HUES6 (cell line): ENCODE measurements around the gene ST3GAL3.
A peak's percentile ranks its signal among the peaks of the same experiment; 100 is the strongest.

Experiments used
- H3K27ac ChIP-seq: 2 replicates; pipeline ENCODE4 v1.7.0; 2013; ENCODE audit warnings: low read depth, mild to moderate bottlenecking, low read length, inconsistent platforms
- H3K27me3 ChIP-seq: 2 replicates; pipeline ENCODE4 v1.6.1; 2013; ENCODE audit warnings: low read length; ENCODE audit not compliant: control insufficient read depth, insufficient read depth
- H3K36me3 ChIP-seq: 2 replicates; pipeline ENCODE4 v1.6.1; 2013; ENCODE audit warnings: low read length; ENCODE audit not compliant: control insufficient read depth, insufficient read depth
- H3K4me1 ChIP-seq: 2 replicates; pipeline ENCODE4 v1.6.1; 2013; ENCODE audit warnings: low read length; ENCODE audit not compliant: control insufficient read depth, insufficient read depth
- H3K4me3 ChIP-seq: 2 replicates; pipeline ENCODE4 v1.5.1; 2013; ENCODE audit warnings: low read depth, low read length
- H3K9ac ChIP-seq: one replicate; pipeline ENCODE4 v1.6.1; 2013; ENCODE audit warnings: mild to moderate bottlenecking, low read length
- H3K9me3 ChIP-seq: 2 replicates; pipeline ENCODE4 v1.6.1; 2013; ENCODE audit warnings: low read depth, low read length; ENCODE audit not compliant: control insufficient read depth, insufficient read depth

The ST3GAL3 gene

GRCh38 chr1:43930168-43930948 lies 223.0 kb downstream of the ST3GAL3 start:
- Histone ChIP-seq H3K27me3 (peaks cover 16% of the 10 kb centered on the region), H3K36me3 (0 out of 2 replicates have a peak, but pooled peaks cover 3% of the 10 kb centered on the region), H3K9ac (peak overlapping the region; percentile 64), H3K27ac (peak overlapping the region; percentile 61), H3K4me1 (peaks cover 47% of the 10 kb centered on the region), H3K9me3 (no peaks in the 10 kb centered on the region), H3K4me3 (no peak overlapping the region)

- H3K27me3 ChIP-seq, result peaks cover 22% of the 10 kb centered on the region
- H3K9me3 ChIP-seq, result no peaks in the 10 kb centered on the region
- H3K4me1 ChIP-seq, result peaks cover 52% of the 10 kb centered on the region
- no peak overlapping the region for H3K4me3 ChIP-seq
- H3K9ac ChIP-seq, result no peak overlapping the region
- H3K27ac ChIP-seq, result no peak overlapping the region
- H3K36me3 ChIP-seq, result 0 out of 2 replicates have a peak, but pooled peaks cover under 1% of the 10 kb centered on the region
Observed at GRCh38 chr1:43930949-43931275, 223.6 kb downstream of the ST3GAL3 start.

GRCh38 chr1:43931711-43932660 lies 224.7 kb downstream of the ST3GAL3 start:
- H3K9ac ChIP-seq, result no peak overlapping the region
- H3K4me3 ChIP-seq, result no peak overlapping the region
- no peak overlapping the region for H3K27ac ChIP-seq
- H3K36me3 ChIP-seq, result no peaks in the 10 kb centered on the region
- H3K9me3 ChIP-seq, result no peaks in the 10 kb centered on the region
- H3K4me1 ChIP-seq, result peaks cover 53% of the 10 kb centered on the region
- peaks cover 28% of the 10 kb centered on the region for H3K27me3 ChIP-seq

GRCh38 chr1:43932786-43933385 lies 225.6 kb downstream of the ST3GAL3 start:
- H3K9ac ChIP-seq, result peak overlapping the region; percentile 55

GRCh38 chr1:43933386-43934100 lies 226.2 kb downstream of the ST3GAL3 start, which contains the start of gene ARTN:
Gene ARTN, plus strand, starts transcription at chr1:43933801. Its CDS starts 1,856 bp downstream, at chr1:43935657.
- Histone ChIP-seq H3K9ac (peak within 1 kb of the TSS; percentile 55), H3K4me1 (peaks cover 55% of the 10 kb centered on the region)

More at GRCh38 chr1:43932786-43933385, 225.6 kb downstream of the ST3GAL3 start:
- no peaks in the 10 kb centered on the region for H3K36me3 ChIP-seq
- peak overlapping the region; percentile 71 for H3K4me3 ChIP-seq
- peaks cover 53% of the 10 kb centered on the region for H3K4me1 ChIP-seq
- no peak overlapping the region for H3K27ac ChIP-seq
- no peaks in the 10 kb centered on the region for H3K9me3 ChIP-seq
- H3K27me3 ChIP-seq, result peaks cover 28% of the 10 kb centered on the region

GRCh38 chr1:43934101-43934985 lies 227.0 kb downstream of the ST3GAL3 start:
- H3K9me3 ChIP-seq, result no peaks in the 10 kb centered on the region
- H3K4me1 ChIP-seq, result peaks cover 59% of the 10 kb centered on the region
- H3K36me3 ChIP-seq, result no peaks in the 10 kb centered on the region
- peaks cover 32% of the 10 kb centered on the region for H3K27me3 ChIP-seq
- H3K9ac ChIP-seq, result peak overlapping the region; percentile 26
- peak overlapping the region; percentile 71 for H3K4me3 ChIP-seq
- no peak overlapping the region for H3K27ac ChIP-seq

More at GRCh38 chr1:43933386-43934100, 226.2 kb downstream of the ST3GAL3 start, which contains the start of gene ARTN:
- H3K27ac ChIP-seq, result no peak within 1 kb of the TSS
- no peaks in the 10 kb centered on the region for H3K36me3 ChIP-seq
- H3K4me3 ChIP-seq, result peak within 1 kb of the TSS; percentile 71
- H3K27me3 ChIP-seq, result peaks cover 31% of the 10 kb centered on the region
- no peaks in the 10 kb centered on the region for H3K9me3 ChIP-seq

- H3K27ac ChIP-seq, result no peak overlapping the region
- H3K27me3 ChIP-seq, result peaks cover 32% of the 10 kb centered on the region
- H3K4me1 ChIP-seq, result peaks cover 53% of the 10 kb centered on the region
- H3K36me3 ChIP-seq, result no peaks in the 10 kb centered on the region
- H3K9me3 ChIP-seq, result no peaks in the 10 kb centered on the region
- no peak overlapping the region for H3K4me3 ChIP-seq
- H3K9ac ChIP-seq, result no peak overlapping the region
Observed at GRCh38 chr1:43934986-43935324, 227.6 kb downstream of the ST3GAL3 start.

- Histone ChIP-seq H3K9me3 (no peaks in the 10 kb centered on the region), H3K4me1 (peaks cover 44% of the 10 kb centered on the region), H3K4me3 (peak overlapping the region; percentile 57), H3K36me3 (no peaks in the 10 kb centered on the region), H3K27ac (no peak overlapping the region), H3K9ac (peak overlapping the region; percentile 1), H3K27me3 (peaks cover 32% of the 10 kb centered on the region)
Observed at GRCh38 chr1:43935711-43936427, 228.5 kb downstream of the ST3GAL3 start.

- no peak overlapping the region for H3K27ac ChIP-seq
- H3K9ac ChIP-seq, result no peak overlapping the region
- peaks cover 37% of the 10 kb centered on the region for H3K4me1 ChIP-seq
- peak overlapping the region; percentile 57 for H3K4me3 ChIP-seq
- H3K36me3 ChIP-seq, result no peaks in the 10 kb centered on the region
- H3K9me3 ChIP-seq, result no peaks in the 10 kb centered on the region
- peaks cover 32% of the 10 kb centered on the region for H3K27me3 ChIP-seq
Observed at GRCh38 chr1:43936431-43937151, 229.3 kb downstream of the ST3GAL3 start.
